Measurements from ENCODE around the gene TMEM121B.
A peak's percentile ranks its signal among the peaks of the same experiment; 100 is the strongest.

The TMEM121B gene

DNA sequence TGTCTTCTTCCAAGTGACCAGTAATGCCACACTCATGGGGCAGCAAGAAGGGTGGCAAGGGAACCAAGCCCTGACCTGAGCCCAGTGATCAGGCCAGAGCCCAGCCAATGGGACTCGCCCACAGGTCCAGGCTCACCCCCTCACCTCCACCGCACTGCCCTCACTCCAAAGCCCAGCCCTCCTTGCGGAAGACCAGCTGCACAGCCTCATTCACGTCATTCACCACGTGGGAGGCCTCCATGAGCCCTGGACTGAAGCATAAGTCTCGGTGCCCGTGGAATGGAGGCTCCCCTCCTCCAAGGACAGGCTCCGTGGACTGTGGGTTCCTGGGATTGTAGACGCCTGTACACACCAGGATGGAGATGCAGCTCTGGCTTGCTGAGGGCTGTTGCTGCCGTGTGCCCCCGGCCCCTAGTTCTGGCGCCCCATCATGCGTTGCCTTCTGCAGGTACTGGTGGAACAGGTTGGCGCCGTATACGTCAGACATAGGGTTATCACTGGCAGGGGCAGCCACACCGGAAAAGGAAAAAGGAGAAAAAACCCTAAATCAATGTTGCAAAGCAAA is 16.8 kb upstream of the TMEM121B start:
- no peak for DNase-seq

GRCh38 chr22:17137170-17137569 is 16.0 kb upstream of the TMEM121B start:
- no peak for DNase-seq

- no peak for DNase-seq
These were observed 14.1 kb upstream of the TMEM121B start for GRCh38 chr22:17135153-17135760.

DNA sequence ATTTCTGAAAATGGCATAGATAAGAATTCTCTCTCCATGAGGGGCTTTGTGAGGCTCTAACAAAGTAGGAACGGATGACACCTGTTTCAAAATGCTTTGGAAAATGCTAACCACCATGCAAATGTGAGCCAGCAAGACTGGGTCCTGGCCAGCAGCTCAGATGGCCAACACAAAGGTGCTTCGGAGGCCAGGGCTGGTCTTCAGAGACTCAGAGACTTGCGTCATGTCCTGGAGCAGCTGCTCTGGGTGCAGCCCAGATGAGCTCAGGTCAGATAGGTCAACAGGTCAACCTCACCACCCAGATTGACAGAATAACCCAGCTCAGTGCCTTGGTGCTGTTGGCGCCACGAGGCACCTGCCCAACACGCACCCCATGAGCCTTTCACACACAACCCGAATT is 12.0 kb upstream of the TMEM121B start:
- no peak for DNase-seq

GRCh38 chr22:17132112-17132511 is 11.0 kb upstream of the TMEM121B start:
- no peak for DNase-seq

- DNase-seq: peak; percentile 12
These were observed 10.5 kb upstream of the TMEM121B start for GRCh38 chr22:17131686-17132085.

- no peak for DNase-seq
These were observed 9.0 kb upstream of the TMEM121B start for GRCh38 chr22:17130199-17130598.

DNA sequence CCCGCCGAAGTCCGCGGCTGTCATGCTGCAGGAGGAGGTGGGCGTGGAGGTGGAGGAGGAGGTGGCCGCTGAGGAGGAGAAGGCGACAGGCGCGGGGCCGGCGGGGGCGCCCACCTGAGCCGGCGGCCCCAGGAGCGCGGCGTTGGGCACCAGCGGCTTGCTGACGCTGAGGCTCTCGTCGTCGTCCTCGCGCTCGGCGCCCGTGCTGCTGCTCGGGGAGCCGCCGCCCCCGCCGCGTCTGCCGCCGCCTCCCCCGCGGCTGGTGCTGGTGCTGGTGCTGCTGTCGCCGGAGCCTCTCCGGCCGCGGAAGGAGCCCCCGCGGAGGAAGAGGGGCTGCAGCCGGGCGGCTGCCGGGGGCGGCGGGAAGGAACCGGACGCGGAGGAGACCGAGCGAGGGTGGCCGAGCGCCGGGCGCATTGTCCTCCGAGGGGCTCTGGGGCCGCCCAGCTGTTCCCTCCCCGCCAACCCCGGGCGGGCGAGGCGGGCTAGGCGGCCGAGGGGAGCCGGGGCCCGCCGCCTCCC is 388 bp downstream of the TMEM121B start:
- no peak for DNase-seq

DNA sequence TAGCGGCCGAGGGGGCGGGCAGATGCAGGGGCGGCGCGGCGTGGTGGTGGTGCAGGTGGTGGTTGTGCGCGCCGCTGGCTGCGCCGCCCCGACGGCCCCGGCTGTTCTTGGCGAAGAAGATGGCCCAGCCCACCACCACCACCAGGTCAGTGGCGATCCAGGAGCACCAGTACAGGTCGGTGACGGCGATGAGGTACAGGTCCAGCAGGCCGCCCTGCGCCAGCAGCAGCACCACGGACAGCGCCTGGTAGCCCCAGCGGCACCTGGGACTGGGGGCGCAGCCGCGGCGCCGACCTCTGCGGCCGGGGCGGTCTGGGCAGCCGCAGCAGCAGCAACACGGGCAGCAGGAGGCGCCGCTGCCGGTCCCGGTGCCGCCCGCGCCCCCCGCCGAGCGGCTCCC is 879 bp downstream of the TMEM121B start:
- DNase-seq: no peak

DNA sequence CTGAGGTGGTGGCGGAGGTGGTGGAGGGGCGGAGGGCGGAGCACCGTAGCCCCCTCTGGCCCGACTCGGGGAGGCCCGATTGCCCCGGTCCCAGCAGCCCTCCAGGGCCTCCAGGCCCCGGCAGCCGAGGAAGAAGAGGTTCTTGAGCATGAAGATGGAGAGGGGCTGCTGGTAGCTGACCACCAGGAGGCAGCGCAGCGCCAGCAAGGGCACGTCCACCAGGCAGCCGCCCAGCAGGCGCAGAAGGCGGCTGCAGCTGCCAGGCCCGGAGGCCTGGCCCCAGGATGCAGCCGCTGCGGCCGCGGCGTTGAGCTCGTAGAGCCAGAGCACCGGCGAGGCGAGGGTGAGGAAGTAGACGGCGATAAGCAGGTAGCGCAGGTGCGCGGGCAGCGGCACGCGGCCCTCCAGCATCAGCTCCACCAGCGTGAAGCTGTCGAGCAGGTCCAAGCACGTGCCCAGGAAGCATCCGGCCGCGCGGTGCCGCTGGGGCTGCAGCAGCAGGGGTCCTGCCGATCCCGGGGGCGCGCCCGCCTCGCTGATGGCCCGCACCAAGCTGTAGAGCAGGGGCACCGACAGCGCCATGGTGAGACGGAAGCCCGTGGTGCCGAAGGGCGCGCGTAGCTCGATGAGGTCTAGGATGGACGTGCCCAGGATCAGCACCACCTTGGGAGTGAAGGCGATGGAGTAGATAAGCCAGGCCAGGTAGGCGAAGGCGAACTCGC is 1.5 kb downstream of the TMEM121B start:
- DNase-seq: no peak

GRCh38 chr22:17118342-17118741 is 2.8 kb downstream of the TMEM121B start:
- no peak for DNase-seq

- DNase-seq: no peak
These were observed 3.3 kb downstream of the TMEM121B start for GRCh38 chr22:17117890-17118289.

GRCh38 chr22:17117400-17117799 is 3.8 kb downstream of the TMEM121B start:
- DNase-seq: no peak

- no peak for DNase-seq
These were observed 4.4 kb downstream of the TMEM121B start for GRCh38 chr22:17116572-17117330.

DNA sequence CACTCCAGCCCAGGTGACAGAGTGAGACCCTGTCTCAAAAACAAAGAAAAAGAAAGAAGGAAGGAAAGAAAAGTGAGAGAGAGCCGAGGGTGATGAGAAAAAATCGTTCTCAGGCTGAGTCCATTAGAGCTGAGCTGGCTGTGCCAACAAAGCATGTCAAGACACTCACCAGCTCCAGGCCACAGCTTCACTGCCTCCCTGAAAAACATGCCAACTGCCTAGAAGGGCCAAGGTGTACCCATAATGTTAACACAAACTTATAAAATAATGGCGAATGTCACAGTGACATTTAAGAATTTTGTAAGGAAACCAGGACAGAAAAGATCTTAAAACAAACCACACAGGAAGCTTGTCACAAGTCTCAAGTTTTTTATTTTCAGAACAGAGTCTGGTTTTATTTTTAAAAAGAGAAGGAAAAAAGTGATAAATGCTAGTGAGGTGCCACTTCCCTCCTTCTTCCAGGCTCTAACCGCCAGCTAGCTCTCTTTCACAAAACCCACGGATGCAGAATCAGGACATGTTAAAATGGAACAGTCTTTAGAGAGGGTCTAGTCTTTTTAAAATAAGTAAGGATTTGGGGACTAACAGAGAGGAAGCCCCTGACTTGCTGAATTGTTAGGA is 5.1 kb downstream of the TMEM121B start:
- no peak for DNase-seq

DNA sequence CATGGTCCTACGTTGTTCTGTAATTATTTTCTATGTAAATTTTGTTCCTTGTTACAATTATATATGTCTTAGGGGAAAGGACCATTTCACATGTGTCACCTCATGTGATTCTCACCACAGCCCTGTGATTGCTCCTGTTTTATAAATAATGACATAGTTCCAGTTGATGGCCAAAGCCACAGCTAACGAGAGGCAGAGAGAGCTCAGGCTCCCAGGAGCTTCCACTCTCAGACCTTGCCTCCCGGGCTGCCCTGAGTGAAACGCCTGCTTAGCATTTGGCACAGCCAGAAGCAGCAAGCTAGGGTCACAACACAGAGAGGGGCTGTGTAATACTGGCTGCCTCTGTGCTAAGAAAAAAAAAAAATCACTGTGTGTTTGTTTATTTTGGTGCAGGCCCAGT is 5.9 kb downstream of the TMEM121B start:
- no peak for DNase-seq

GRCh38 chr22:17114898-17115235 is 6.3 kb downstream of the TMEM121B start:
- no peak for DNase-seq

GRCh38 chr22:17114173-17114897 is 6.8 kb downstream of the TMEM121B start:
- DNase-seq: no peak

DNA sequence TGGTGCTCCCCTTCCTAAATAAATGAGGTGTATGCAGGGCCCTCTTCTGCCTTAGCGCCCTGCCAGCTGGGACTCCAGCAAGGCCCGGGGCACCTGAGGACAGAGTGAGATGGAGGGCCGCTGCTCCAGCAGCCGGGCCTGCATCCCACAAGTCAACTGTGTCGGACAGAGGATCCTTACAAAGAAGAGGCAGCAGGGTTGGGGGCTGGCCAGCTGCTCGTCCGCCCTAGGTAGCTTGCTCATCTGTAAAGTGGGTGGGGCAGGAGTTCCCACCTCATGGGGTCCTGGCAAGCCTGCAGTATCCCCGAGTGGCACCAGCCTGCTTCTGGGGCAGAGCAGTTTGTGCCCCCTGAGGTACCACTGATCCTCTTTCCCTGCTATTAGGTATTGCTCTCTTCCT is 7.6 kb downstream of the TMEM121B start:
- no peak for DNase-seq

GRCh38 chr22:17112491-17113042 is 8.6 kb downstream of the TMEM121B start:
- no peak for DNase-seq

DNA sequence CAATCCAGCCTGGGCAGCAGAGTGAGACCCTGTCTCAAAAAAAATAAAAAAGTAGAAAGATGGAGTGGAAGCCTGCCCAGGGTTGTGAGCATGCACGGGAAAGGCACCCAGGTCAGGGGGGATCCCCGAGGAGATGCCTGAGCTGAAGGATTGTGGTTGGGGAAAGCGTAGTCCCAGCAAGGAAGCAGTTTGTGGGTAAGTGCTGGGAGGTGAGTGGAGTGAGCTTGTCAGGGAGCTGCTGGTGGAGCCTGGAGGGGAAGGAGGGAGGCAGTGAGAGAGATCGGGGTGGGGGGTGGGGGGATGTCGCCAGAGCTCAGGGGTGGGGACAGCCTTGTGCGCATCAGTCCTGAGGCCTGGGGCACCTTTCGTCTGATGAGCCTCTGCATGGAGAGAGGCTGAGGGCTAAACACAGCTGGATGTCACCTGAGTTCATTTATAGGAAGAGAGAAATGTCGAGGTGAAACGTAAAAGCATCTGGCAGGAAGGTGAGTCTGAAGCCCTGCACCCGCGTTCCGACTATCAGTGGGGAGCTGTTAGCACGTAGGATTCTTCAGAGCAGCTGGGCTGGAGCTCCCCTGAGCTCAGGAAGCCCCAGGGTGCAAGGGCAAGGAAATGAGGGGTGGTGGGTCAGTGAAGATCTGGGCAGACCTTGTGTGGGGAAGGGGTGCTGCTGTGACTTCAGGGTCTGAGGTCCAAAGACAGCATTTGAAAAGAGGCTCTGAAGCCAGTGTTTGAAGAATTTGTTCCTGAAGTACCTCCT is 10.2 kb downstream of the TMEM121B start:
- no peak for DNase-seq
